ENCODE data around the gene PARD6B.
A peak's percentile ranks its signal among the peaks of the same experiment; 100 is the strongest.
"Not testable (repeated sequence)": the region's sequence is repeated elsewhere in the genome, so short reads cannot be mapped to it uniquely, and the experiment has no call there.

Gene PARD6B

GRCh38 chr20:50776122-50776817, 44.9 kb downstream of the PARD6B start:
- no peak for DNase-seq (ENCODE audit: low read depth)

GRCh38 chr20:50777373-50777772, 46.0 kb downstream of the PARD6B start:
- no peak for DNase-seq (ENCODE audit: low read depth)

GRCh38 chr20:50778994-50779393, 47.6 kb downstream of the PARD6B start:
- not testable (repeated sequence) for DNase-seq (ENCODE audit: low read depth)

GRCh38 chr20:50783390-50783789, 52.0 kb downstream of the PARD6B start:
- no peak for DNase-seq (ENCODE audit: low read depth)

- no peak for DNase-seq (ENCODE audit: low read depth)
These were observed 52.5 kb downstream of the PARD6B start for GRCh38 chr20:50783903-50784302.

- no peak for DNase-seq (ENCODE audit: low read depth)
These were observed 53.1 kb downstream of the PARD6B start for GRCh38 chr20:50784464-50784863.

- no peak for DNase-seq (ENCODE audit: low read depth)
These were observed 55.3 kb downstream of the PARD6B start for GRCh38 chr20:50786703-50787102.

- no peak for DNase-seq (ENCODE audit: low read depth)
These were observed 55.8 kb downstream of the PARD6B start for GRCh38 chr20:50787181-50787580.

- peak; percentile 68 for DNase-seq (ENCODE audit: low read depth)
These were observed 56.9 kb downstream of the PARD6B start for GRCh38 chr20:50788045-50788991.

GRCh38 chr20:50789968-50790650, 58.7 kb downstream of the PARD6B start:
- no peak for DNase-seq (ENCODE audit: low read depth)

GRCh38 chr20:50790651-50791277, 59.4 kb downstream of the PARD6B start:
- peak; percentile 90 for DNase-seq (ENCODE audit: low read depth)

GRCh38 chr20:50792708-50793574, 61.6 kb downstream of the PARD6B start:
- no peak for DNase-seq (ENCODE audit: low read depth)

- not testable (repeated sequence) for DNase-seq (ENCODE audit: low read depth)
These were observed 62.2 kb downstream of the PARD6B start for GRCh38 chr20:50793575-50794016.

- no peak for DNase-seq (ENCODE audit: low read depth)
These were observed 62.9 kb downstream of the PARD6B start for GRCh38 chr20:50794181-50794845.

GRCh38 chr20:50794846-50795634, 63.7 kb downstream of the PARD6B start, which contains the start of gene BCAS4:
BCAS4 (plus strand) TSS chr20:50795061; CDS start chr20:50795084, 23 bp downstream.
- peak; percentile 73 for DNase-seq (ENCODE audit: low read depth)

GRCh38 chr20:50797142-50797541, 65.8 kb downstream of the PARD6B start:
- no peak for DNase-seq (ENCODE audit: low read depth)

- no peak for DNase-seq (ENCODE audit: low read depth)
These were observed 67.3 kb downstream of the PARD6B start for GRCh38 chr20:50798650-50799049.

- DNase-seq (ENCODE audit: low read depth) = no peak
These were observed 68.0 kb downstream of the PARD6B start for GRCh38 chr20:50799176-50799889.

Measured in iris pigment epithelial cell (primary cell).